Bone marrow (tissue), 2 donors: ENCODE measurements around the gene LRRIQ1.
"Not testable (repeated sequence)": the region's sequence is repeated elsewhere in the genome, so short reads cannot be mapped to it uniquely, and the experiment has no call there.

Source experiments
- DNase-seq, 2 donors: peaks; one replicate each; lab custom pipeline; 2025; lab: John Stamatoyannopoulos, UW

The LRRIQ1 gene

DNA sequence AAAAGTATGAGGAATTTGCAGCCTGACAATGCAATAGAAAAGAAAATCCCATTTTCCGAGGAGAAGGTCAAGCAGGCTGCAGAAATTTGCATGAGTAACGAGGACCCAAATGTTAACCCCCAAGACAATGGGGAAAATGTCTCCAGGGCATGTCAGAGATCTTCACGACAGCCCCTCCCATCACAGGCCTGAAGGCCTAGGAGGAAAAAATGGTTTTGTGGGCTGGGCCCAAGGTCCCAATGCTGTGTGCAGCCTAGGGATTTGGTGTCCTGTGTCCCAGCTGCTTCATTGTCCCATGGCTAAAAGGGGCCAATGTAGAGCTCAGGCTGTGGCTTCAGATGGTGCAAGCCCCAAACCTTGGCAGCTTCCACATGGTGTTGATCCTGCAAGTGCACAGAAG, 167.7 kb downstream of the LRRIQ1 start:
- not testable (repeated sequence) for DNase-seq

DNA sequence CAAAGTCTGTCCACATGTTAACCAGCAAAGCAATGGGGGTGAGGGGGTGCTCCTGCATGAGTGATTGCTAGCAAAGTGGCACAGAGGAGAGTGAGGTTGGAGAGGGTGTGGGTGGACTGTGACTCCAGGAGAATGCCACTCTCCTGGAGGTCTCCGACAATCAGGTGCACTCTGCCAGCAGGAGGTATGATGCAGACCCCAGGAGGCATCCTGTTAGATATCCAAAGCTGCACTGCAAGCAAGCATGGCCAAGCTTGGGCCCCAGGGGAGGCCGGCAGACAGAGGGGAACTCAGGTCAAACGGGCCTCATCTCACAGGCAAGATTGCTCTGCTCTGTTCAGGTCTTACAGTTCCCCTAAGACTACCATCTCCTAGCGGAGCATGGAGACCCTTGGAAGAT, 170.4 kb downstream of the LRRIQ1 start:
- DNase-seq, result no peak

DNA sequence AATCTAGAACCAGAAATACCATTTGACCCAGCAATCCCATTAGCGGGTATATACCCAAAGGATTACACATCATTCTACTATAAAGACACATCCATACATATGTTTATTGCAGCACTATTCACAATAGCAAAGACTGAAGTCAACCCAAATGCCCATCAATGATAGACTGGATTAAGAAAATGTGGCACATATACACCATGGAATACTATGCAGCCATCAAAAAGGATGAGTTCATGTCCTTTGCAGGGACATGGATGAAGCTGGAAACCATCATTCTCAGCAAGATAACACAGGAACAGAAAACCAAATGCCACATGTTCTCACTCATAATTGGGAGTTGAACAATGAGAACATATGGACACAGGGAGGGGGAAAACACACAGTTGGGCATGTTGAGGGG, 188.2 kb downstream of the LRRIQ1 start:
- not testable (repeated sequence) for DNase-seq

DNA sequence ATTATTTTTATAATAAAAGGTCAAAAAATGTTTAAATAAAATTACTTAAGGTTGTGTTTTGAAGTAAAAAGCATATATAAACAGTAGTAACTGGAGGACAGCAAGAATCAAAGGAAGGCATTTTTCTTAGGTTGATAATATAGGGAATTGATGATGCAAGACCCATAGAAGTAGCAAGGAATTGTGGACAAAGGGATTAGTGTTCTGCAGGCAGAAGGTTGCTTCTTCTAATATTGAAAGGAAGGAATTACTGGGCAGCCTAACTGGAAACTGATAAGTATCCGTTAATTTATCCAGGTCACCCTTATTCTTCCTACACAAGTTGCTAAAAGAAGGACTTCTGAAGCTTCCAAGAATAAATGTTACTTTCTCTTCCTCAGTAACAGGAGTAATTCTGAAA, 189.3 kb downstream of the LRRIQ1 start:
- DNase-seq, result no peak

DNA sequence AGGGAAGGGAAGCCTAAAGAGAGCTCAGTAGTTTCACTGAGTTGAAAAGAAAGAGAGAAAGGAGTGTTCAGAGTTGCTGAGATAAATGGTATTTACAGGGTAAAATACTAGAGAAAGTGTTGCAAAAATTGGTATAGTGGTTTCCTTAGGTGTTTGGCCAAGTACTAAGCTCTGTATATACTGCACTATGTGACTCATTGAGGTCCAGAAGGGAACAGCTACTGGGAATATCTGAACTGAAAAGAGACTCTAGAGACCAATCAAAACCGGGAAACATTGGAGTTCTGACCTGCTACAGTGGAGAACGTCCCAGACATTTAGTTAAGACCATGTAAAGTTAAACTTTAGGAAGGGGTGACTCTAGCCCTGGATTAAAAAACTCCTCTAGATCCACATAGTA, 201.2 kb downstream of the LRRIQ1 start:
- no peak for DNase-seq

DNA sequence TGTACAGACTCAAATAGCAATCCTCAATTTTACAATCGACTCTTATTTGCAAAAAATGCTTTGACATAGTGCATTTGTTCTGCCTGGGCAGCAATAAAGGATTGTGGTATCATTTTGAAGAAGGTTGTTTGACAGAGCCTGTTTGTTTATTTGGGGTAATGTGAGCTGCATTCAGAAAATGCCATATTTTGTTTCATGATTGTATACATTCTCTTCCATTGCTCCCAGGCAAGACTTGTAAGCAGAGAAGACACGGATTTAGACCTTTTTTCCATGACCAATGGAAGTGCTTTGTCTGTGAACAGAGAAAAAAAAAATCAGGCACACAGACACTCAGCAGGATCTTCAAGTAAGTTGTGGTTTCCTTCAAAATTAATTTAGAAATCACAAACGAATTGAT, 208.4 kb downstream of the LRRIQ1 start:
- no peak for DNase-seq

DNA sequence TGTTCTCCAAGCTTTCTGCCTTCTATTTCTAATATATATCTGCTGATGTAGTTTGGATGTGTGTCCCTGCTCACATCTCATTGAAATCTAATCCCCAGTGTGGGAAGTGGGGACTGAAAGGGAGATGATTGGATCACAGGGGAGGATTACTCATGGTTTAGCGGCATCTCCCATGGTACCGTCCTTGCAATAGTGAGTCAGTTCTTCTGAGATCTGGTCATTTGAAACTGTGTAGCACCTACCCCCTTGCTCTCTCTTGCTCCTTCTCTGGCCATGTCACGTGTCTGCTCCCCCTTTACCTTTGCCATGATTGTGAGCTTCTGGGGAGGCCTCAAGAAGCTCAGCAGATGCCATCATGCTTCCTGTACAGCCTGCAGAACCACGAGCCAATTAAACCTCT, 217.7 kb downstream of the LRRIQ1 start:
- DNase-seq, result no peak

DNA sequence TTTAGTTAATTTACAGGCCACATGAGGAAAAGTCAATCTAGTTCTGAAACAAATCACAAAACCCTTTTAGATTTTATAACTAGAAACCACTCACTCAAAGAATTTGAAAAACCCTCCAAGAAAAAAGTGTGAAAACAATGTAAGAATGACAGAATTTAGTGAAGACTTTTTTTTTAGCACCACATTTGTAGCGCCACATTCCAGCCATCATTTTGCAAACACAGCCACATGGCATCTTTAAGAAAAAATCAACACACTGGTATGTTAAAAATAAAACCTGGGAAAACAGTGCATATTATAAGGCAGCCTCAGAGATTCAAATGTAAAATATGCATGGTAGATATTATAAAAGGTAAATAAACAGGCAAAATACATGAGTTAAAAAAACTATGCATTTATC, 221.5 kb downstream of the LRRIQ1 start:
- DNase-seq, result no peak

DNA sequence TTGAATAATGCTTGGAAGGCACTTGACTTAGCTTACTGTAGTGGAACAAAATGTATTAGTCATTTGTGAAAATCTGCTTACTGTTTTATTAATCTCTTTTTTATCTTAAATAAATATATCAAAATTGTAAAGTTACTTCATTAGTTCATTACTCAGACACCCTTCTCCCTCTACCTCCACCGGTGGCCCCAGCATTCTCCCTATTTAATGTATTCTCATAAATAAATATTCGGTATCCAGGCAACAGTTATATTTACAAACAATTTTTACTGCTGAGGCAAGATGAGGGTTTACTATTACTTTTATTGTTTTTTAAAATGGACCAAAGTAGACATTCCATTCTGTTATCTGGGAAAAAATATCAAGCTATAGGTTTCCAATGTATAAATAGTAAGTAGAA, 224.3 kb downstream of the LRRIQ1 start:
- DNase-seq, result no peak

DNA sequence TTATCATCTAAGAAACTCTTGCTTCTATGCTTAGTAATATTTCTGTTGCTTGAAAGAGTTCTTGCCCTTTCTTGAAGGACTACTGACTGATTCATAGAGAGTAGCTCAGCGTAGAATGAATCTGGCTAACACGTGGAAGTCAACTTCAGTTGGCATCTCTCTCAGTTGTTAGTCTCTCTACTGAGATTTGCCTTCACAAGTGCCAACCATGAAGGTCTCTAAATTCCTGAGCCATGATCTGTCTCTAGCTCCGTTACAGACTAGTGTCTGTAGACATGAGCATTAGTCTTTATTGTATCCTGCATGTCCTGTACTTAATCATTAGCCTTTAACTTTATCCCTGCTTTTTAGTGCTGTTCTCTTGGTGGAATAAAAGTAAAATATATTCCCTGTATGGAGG, 224.7 kb downstream of the LRRIQ1 start:
- no peak for DNase-seq

DNA sequence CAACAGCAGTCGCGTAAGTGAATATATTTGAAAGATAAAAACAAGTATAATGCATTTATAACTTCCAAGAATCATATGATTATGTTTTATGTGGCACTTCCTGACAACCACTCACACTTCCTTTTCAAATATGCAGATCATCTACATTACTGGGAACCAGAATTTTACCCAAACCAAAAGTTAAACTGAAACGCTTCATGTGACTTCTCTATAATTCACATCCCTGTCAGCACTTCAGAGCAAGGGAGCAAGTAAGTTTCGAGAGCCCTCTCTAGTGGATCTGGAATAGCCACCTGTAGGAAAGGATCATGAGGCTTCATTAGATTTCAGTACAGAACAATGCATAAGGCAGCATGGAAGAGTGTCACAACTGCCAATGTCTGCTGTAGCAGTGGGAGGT, 230.2 kb downstream of the LRRIQ1 start:
- no peak for DNase-seq

DNA sequence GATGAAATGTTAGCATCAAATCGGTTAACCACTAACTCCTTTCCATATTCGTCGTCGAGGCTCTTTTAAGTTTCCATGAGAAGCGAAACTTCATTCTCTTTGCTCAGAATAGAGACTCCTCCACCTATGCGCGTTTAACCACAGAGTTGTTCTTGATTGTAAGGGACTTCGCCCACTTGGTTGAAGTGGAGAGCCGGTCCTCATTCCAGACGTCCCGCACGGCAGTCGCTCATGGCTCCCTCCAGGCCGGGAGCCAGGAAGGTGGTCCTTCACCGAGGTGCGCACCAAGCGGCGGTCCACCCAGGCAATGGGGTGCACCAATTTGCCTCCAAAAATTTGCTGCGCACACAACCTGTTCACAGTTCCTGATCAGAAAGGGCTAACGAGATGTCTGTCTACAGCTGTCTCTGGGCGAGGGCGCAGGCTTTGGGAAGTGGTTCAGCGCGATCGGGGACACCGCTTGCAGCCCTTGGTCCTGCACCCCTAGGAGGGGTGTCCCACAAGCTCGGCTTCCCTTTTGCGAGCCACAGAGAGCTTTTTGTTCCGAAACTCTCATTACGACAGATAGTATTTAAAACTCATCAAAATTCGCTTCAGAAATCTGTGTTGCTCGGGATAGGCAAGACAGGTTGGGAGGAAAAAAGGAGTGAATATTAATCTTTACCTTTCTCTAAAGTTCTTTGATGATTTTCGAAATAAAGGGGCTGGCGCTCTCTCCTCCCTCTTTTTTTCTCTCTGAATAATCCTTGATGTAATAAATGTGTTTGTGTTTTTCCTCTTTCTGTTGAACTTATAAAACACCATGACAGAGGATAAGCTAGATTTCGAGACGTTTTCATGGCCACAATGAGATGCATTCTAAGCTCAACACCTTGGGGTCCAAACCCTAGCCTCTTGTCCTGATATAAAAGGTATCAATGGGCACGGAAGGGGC, 237.5 kb downstream of the LRRIQ1 start:
- no peak for DNase-seq

DNA sequence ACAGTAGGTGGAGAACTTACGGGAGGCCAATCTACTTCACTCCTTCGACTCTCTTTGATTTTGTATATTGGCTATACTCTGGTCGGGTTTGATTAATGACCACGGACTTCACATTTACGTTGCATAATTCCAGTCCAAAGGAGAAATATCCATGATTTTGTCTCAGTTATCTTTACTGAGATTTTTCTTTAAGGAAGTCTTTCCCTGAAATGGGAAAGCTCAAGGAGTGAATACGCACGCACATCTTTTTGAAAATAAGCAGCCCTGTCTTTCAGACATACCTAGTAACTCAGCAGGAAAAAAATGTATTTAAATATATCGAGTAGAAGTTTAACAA, 238.1 kb downstream of the LRRIQ1 start:
- DNase-seq, result no peak

DNA sequence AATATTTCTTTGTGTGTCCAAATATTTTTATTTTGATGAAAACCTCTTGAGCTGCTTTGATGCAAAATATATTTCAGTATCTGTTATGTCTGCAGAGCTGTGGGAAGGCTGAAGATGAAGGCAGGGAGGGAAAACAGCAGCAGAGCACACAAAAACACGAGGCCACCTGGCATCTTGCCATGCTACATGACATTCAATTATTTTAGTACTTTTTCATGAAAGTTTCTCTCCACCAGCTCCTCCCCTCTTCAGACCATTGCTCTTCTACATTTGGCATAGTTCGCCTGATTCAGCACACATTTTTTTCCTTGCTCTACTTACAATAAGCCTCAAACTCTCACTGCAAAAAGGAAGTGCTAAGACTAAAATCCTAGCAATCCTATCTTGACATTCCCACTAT, 239.2 kb downstream of the LRRIQ1 start:
- DNase-seq, result no peak

DNA sequence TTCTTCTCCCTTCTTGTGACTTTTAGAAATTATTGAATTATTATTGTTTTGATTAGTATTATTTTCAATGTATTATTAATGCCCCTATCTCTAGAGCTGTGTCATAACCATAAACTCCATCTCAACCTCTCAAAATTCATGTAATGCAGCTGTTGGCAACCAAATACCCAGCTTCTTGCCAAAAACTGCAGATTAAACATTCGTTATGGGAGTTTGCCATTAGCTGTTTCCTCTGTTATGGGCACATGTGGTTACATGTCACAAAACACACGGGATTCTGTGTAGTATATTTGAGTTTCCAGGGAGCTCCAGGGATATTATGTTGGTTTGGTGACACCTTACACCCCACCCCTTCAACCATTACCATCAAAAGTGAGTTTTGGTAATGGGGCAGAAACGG, 241.0 kb downstream of the LRRIQ1 start:
- DNase-seq, result no peak

DNA sequence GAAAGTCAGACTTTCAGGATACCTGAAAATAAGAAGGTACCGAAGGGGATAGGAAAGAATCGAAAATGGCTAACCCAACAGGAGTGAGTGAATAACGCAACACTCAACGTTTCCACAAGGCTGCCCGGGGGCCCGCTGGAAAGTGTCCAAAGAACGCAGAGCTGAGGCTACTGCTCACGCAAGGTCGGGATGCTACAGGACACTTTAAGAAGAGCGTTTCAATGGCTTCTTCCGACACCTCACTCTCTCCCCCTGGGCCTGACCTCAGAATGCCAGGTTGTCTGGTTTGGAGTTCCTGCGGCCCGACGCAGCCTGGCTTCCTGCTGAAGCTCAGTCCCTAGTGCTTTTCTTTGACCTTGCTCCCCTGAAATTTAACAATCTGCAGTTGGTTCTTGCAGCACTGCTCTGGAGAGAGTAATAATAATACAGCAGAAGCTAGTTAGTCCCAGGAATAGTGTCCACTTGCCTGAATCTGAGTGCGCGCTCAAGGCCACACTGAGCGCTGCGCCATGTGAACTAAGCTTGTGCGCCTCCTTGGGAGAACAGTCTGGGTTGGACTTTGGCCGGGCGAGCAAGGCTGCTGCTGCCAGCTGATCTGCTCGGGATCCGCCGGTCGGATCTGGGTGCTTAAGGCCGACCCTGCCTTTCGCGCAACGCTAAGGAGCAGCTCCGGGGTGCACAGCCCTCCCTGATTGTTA, 241.9 kb downstream of the LRRIQ1 start:
- DNase-seq, result no peak

DNA sequence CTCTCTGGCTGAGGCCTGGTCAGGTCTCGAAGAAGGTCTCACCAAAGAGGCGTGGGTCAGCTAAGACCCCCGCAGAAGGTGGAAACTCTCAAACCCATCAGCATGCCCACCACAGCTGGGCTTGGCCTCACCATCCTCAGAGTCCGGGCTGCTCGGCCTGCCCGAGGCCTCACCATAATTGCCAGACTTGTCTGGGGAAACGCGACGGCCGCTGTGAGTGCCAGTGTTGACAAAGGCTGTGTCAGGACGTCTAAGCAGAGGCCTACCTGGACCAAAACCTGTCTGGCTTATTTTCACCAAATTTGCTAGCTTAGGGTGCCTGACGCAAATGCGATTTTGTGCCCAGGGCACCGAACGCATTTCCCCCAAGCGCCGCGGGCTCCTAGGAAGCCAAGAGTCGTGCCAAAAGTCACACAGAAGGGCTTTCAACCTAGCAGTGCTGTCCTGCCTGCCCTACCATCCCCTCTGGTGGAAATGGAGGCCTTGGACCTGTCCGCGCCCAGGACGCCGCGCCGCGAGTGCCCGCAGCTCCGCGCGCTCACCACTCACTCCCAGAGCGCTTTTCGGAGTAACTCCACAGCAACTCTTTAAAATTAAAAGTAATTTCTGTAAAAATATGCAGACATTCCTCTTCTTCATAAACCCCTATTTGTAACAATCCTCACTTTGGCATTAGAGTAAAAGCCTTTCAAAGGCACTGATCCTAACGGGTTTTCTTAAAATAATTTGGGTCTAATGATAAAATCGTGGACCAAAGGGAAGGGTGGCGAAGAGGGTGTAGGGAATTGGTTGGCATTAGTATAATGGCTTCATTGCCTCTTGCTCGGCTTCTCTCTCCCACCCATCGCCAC, 242.7 kb downstream of the LRRIQ1 start:
- no peak for DNase-seq

DNA sequence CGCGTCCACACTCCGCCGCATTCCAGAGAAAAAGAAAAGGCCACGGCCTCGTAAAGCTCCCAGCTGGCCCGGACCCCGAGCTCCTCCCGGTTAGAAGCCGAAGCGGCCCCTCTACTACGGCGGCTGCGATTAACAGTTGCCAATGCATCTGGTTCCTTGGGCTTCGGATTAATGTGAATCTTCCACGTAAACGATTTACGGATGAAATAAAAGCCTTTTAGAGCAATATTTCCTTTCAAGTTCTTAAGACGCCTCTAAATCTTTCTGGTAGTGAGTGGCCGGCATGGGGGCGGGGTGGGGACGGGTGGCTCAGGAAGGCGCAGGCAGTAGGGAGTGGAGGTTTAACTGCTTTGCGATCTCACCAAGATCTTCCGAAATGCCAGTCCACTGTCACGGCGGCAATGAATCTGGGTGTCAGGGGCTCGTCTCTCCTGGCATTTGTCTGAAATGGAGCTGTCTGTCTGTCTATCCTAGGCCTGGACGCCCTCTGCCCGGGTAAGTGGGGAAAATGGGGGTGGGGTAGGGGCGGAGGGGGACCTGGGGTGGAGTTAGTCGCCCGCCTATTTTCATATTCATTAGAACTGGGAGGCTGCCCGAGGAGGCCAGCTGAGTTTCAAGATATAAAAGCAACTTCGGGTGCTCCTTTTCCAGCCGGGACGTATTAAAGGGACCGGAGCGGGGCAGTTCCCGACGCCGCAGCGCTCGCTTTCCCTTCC, 243.5 kb downstream of the LRRIQ1 start:
- DNase-seq, result no peak

DNA sequence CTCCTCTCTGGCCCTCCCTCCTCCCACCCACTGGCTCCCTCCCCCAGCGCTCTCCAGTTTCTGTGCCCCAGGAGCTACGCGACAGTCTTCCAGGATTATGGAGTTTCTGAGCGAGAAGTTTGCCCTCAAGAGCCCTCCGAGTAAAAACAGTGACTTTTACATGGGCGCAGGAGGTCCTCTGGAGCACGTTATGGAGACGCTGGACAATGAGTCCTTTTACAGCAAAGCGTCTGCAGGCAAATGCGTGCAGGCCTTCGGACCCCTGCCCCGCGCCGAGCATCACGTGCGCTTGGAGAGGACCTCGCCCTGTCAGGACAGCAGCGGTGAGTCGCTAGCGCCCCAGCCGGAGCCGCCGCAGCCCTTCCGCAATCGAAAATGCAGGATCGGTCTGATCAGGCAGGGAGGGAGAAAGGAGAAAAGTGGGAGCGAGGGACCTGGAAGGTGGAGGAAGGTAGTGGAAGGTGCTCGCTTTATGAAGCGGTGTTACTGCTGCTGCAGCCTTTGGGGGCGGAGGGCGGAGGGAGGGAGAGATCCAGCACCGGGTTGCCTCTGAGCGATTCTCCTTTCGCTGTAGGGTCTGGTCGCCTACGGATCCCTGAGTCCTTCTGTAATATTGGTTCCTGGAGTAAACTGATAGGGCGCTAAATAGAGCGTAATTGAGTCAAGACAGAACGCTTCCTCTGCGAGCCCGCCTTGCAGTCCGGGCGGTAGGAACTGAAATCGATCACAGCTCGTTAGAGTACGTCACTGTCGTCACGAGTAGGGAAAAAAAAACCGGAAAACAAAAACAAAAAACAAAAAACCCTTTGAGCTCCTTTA, 244.2 kb downstream of the LRRIQ1 start, which contains the start of gene ALX1:
TSS of gene ALX1 (plus strand) at position 56 of the 819 bp plus-strand sequence. CDS start at position 98, 42 bp downstream.
- no peak for DNase-seq

DNA sequence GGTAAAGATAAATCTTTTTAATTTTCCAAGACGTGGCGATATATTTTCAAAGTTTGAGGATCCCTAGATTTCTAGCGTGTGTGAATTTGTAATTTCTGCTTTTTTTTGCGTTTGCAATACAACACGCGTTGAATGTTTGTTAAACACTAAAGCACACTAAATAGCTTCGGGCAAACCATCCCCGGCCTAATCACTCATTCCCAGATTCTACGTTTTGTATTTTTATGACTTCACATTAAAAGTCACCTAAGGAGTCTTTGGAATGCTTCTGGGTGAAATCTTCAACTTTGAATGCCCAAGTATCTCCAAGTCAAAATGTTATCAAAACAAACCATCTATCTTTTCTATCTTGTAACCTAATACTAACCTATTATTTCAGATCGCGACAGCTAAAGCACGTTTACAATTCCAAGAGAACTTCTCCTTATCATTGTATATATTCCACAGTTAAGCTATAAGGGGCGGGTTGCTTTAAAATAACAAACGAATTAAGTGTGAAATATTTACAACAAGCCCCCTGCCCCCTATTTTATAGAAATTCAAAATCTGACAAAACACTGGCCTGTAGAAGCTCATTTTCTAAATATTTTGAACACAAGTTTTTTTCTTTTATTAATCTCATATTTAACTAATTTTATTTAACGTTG, 245.0 kb downstream of the LRRIQ1 start:
- no peak for DNase-seq
